GM21526 (cell line): ENCODE data around the gene FANCD2OS.
"Not testable (repeated sequence)": the region's sequence is repeated elsewhere in the genome, so short reads cannot be mapped to it uniquely, and the experiment has no call there.

Experiments used
- ATAC-seq: cut with Tn5 transposase; IDR thresholded peaks from one replicate; pipeline ENCODE4 v1.9.1; 2021; ENCODE audit warnings: moderate library complexity; ENCODE audit not compliant: unreplicated experiment, low FRiP score

Gene FANCD2OS

DNA sequence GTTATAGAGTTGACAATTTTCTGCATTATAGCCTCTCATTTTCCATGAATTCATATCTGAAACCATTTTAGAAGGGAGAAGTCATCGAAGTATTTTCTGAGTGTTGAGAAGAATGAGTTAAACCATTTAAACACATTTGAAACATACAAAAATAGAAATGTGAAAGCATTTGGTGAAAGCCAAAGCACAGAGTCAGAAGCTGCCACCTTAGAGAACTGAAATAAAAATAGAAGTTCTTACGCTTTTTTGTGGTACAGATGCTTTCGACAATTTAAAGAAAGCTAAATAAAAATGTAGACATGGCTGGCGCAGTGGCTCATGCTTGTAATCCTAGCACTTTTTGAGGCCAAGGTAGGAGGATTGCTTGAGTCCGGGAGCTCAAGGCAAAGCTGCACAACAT lies 9.0 kb downstream of the FANCD2OS start:
- ATAC-seq: no peak

- ATAC-seq: no peak
These were observed 14.4 kb downstream of the FANCD2OS start for GRCh38 chr3:10093678-10094077.

DNA sequence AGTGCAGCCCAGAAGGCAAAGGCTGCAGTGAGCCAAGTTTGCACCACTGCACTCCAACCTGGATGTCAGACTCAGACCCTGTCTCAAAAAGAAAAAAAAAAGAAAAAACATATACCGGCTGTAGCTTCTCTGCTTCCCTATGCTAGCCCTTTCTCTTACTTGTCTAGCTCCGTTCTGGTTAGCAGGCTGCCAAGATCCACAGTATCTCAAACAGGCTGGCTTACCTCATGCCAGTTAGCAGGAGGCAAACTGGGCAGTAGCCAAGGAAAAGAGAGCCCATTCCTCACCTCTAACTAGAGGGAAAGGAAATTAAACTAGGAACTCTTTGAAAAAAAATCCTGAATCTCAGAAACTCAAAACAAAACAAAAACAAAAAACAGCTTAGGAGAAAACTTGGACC lies 16.7 kb downstream of the FANCD2OS start:
- ATAC-seq: not testable (repeated sequence)

GRCh38 chr3:10090774-10091173 lies 17.3 kb downstream of the FANCD2OS start:
- ATAC-seq: not testable (repeated sequence)

GRCh38 chr3:10090179-10090578 lies 17.9 kb downstream of the FANCD2OS start:
- ATAC-seq: no peak

DNA sequence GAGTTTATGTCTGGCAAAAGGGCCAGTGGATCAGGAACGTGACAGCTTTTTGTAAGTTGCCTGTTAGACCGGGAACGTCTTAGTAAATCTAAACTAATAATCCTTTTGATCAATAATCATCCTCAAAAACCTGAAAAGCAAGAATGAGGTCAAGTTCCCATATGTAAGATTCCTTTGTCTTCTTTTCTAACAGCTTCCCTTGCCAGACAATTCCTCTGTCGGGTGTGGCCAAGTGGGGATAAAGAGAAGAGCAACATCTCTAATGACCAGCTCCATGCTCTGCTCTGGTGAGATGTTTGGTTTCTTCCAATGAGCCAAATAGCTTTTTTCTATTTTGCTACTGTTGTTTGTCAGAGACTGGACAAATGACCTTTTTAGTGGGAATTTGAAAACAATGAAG lies 19.8 kb downstream of the FANCD2OS start:
- ATAC-seq: no peak

DNA sequence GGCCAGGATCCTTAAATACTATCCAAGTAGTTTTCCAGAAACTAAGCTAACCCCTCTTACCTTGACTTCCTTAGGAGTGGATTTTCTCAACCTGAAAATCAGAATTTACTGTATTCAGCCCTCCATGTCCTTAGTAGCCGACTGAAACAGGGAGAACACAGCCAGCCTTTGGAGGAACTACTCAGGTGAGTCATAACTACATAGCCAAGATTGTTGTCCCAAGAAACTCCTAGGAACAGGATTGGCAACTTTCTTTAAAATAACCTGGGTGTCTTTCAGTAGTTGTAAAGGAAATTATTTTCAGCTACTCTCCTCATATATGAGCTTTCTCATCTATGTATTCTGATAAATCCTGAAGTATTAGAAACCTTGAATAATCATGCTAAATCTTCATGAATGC lies 22.3 kb downstream of the FANCD2OS start:
- ATAC-seq: no peak

- no peak for ATAC-seq
These were observed 26.2 kb downstream of the FANCD2OS start for GRCh38 chr3:10081871-10082270.

DNA sequence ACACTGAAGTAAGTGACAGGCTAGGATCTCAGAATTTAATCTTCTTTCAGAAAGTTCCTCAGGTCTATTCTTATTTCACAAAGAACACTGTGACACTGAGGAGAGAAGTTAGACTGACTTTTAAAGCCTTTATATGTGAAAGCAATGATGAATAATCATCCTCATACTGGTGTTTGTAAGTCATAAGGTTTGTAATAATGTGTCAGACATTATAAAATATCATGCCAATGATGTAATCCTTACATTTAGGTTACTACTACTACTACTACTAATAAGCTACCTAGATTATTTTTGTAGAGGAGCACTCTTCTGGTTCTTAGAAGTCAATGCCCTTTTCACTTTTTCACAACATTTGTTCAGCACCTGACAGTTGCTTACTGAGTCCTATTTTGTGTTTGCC lies 33.4 kb downstream of the FANCD2OS start:
- no peak for ATAC-seq

DNA sequence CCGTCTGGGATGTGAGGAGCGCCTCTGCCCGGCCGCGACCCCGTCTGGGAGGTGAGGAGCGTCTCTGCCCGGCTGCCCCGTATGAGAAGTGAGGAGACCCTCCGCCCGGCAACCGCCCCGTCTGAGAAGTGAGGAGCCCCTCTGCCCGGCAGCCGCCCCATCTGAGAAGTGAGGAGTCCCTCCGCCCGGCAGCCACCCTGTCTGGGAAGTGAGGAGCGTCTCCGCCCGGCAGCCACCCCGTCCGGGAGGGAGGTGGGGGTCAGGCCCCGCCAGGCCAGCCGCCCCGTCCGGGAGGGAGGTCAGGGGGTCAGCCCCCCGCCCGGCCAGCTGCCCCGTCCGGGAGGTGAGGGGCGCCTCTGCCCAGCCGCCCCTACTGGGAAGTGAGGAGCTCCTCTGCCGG lies 38.0 kb downstream of the FANCD2OS start:
- ATAC-seq: not testable (repeated sequence)

- no peak for ATAC-seq
These were observed 53.0 kb downstream of the FANCD2OS start for GRCh38 chr3:10055097-10055496.
